Gastrocnemius medialis (tissue), 4 donors: ENCODE results near the gene SIT1.
"Not testable (repeated sequence)": the region's sequence is repeated elsewhere in the genome, so short reads cannot be mapped to it uniquely, and the experiment has no call there.

Experiments used
- POLR2A ChIP-seq, 2 donors: fragments of 450-650 bp; IDR thresholded peaks; one replicate each; pipeline ENCODE4 v1.6.1; 2017; ENCODE audit warnings: antibody characterized with exemption in 2 of 2, mild to moderate bottlenecking in 2 of 2, moderate library complexity in 2 of 2
- TF ChIP-seq, protein P1 (sequence below), 5 experiments: fragments of 450-650 bp in 3 of 5; fragments of 200-600 bp in 2 of 5; sonication (generic) in 2 of 5; IDR thresholded peaks in 4 of 5; conservative IDR thresholded peaks in 1 of 5; 1 replicate in 4 of 5; 2 replicates in 1 of 5; pipeline ENCODE4 v1.5.1; 2016 to 2019; ENCODE audit warnings: antibody characterized with exemption in 5 of 5, mild to moderate bottlenecking in 3 of 5, moderate library complexity in 3 of 5

GRCh38 chr9:35637427-35637955, 13.2 kb downstream of the SIT1 start:
- TF ChIP-seq, protein P1, sequence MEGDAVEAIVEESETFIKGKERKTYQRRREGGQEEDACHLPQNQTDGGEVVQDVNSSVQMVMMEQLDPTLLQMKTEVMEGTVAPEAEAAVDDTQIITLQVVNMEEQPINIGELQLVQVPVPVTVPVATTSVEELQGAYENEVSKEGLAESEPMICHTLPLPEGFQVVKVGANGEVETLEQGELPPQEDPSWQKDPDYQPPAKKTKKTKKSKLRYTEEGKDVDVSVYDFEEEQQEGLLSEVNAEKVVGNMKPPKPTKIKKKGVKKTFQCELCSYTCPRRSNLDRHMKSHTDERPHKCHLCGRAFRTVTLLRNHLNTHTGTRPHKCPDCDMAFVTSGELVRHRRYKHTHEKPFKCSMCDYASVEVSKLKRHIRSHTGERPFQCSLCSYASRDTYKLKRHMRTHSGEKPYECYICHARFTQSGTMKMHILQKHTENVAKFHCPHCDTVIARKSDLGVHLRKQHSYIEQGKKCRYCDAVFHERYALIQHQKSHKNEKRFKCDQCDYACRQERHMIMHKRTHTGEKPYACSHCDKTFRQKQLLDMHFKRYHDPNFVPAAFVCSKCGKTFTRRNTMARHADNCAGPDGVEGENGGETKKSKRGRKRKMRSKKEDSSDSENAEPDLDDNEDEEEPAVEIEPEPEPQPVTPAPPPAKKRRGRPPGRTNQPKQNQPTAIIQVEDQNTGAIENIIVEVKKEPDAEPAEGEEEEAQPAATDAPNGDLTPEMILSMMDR (IDR thresholded peaks at IDR 0.05 in 4 of 5, conservative IDR thresholded peaks at IDR 0.05 in 1 of 5) = not testable (repeated sequence)
- TF ChIP-seq POLR2A (IDR thresholded peaks at IDR 0.05) = not testable (repeated sequence)
